AG10803 (cell line): Measurements from ENCODE around the gene HCN3.

Source experiments
- DNase-seq: peaks from one replicate; pipeline ENCODE4 v3.0.0; 2010; ENCODE audit warnings: low read depth
- H3K4me3 ChIP-seq: 2 replicates; pipeline ENCODE4 v1.5.1; 2011; ENCODE audit warnings: mild to moderate bottlenecking, low read length, control low read depth
- TF ChIP-seq, protein P1 (sequence below): conservative IDR thresholded peaks from 2 replicates; pipeline ENCODE4 v1.5.1; 2011; ENCODE audit warnings: mild to moderate bottlenecking, low read length, control low read depth, inconsistent platforms

Gene HCN3

GRCh38 chr1:155320252-155320651 lies 43.0 kb downstream of the HCN3 start:
- TF ChIP-seq, protein P1, sequence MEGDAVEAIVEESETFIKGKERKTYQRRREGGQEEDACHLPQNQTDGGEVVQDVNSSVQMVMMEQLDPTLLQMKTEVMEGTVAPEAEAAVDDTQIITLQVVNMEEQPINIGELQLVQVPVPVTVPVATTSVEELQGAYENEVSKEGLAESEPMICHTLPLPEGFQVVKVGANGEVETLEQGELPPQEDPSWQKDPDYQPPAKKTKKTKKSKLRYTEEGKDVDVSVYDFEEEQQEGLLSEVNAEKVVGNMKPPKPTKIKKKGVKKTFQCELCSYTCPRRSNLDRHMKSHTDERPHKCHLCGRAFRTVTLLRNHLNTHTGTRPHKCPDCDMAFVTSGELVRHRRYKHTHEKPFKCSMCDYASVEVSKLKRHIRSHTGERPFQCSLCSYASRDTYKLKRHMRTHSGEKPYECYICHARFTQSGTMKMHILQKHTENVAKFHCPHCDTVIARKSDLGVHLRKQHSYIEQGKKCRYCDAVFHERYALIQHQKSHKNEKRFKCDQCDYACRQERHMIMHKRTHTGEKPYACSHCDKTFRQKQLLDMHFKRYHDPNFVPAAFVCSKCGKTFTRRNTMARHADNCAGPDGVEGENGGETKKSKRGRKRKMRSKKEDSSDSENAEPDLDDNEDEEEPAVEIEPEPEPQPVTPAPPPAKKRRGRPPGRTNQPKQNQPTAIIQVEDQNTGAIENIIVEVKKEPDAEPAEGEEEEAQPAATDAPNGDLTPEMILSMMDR, result no peak
- peak overlapping the region; percentile 93 for H3K4me3 ChIP-seq

GRCh38 chr1:155320661-155321617 lies 43.7 kb downstream of the HCN3 start, which contains the start of gene RUSC1:
RUSC1 (plus strand) TSS chr1:155320894; CDS start chr1:155321774, 880 bp downstream.
- TF ChIP-seq, protein P1, result no peak
- DNase-seq, result peak; percentile 51
- peak within 1 kb of the TSS; percentile 93 for H3K4me3 ChIP-seq

More at GRCh38 chr1:155320252-155320651, 43.0 kb downstream of the HCN3 start:
- no peak for DNase-seq

GRCh38 chr1:155321639-155322503 lies 44.6 kb downstream of the HCN3 start:
- TF ChIP-seq, protein P1, result no peak
- no peak for DNase-seq
- H3K4me3 ChIP-seq, result peak overlapping the region; percentile 93

DNA sequence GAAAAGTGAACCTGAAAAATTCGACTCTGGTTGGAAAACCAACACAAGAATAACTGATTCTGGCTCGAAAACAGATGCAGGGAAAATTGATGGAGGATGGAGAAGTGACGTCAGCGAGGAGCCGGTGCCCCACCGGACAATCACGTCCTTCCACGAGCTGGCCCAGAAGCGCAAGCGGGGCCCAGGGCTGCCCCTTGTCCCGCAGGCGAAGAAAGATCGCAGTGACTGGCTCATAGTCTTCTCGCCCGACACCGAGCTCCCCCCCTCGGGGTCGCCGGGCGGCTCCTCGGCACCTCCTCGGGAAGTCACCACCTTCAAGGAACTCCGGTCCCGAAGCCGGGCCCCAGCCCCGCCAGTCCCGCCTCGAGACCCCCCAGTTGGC lies 45.3 kb downstream of the HCN3 start:
- H3K4me3 ChIP-seq, result peak overlapping the region; percentile 93
- TF ChIP-seq, protein P1, result no peak
- DNase-seq, result no peak

DNA sequence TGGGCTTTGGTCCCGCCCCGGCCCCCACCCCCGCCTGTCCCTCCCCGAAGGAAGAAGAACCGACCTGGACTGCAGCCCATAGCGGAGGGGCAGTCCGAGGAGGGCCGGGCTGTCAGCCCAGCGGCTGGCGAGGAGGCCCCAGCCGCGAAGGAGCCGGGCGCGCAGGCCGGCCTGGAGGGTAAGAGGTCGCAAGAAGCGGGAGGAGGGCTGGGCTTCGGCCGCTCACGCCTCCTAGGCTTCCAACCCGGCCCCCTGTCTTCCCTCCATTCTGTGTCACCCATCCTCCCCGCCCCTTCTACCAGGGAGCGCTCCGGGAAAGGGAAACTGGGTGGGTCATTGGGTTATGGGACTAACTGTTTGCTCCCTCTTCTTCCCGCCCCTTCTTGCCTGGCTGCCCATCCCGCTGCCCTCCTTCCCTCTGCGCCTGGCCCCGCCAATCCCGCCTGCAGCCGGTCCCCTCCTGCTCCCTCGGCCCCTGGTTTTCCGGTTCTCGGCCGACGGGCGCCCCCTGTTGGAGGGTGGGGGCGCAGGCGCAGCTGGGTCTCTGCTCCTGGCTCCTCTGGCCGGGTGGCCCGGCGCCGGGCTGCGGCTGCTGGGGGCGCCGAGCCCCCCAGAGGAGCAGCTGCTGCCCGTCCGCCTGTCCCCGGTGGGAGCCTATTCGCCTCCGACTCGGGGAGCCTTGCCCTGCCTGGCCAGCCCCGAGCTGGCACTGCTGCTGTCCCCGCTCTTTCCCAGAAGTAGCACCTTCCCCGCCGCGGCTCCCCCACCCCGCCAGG lies 45.9 kb downstream of the HCN3 start:
- TF ChIP-seq, protein P1, result peak; percentile 61
- peak overlapping the region; percentile 93 for H3K4me3 ChIP-seq
- DNase-seq, result peak; percentile 95

GRCh38 chr1:155323729-155324036 lies 46.4 kb downstream of the HCN3 start:
- TF ChIP-seq, protein P1, result no peak
- DNase-seq, result peak; percentile 90

More at GRCh38 chr1:155323729-155324036, 46.4 kb downstream of the HCN3 start:
- peak overlapping the region; percentile 93 for H3K4me3 ChIP-seq
